HG03469 (cell line): ENCODE results near the gene AFF3.

Experiments used
- ATAC-seq: cut with Tn5 transposase; IDR thresholded peaks from one replicate; pipeline ENCODE4 v1.9.1; 2021; ENCODE audit warnings: mild to moderate bottlenecking, moderate library complexity, moderate number of reproducible peaks; ENCODE audit not compliant: unreplicated experiment

The AFF3 gene

DNA sequence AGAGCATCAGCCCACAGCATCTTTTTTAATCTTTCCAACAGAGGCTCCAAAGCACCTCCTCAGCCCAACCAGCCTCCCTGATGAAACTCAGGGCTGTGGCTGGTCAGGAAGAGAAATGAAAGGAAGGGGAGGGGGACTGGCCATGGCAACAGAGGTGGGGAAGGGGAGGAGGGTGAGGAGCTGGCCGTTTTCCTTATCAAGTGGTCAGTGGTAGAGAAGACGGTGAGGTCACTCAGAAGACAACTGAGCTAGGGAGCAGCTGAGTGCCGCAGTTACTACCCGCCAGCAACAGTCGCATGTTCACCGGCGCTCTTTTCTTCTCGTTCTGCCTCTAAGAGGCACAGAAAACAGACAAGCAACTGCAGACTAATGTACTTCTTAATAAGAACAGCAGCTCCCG lies 97.4 kb downstream of the AFF3 start:
- no peak for ATAC-seq

DNA sequence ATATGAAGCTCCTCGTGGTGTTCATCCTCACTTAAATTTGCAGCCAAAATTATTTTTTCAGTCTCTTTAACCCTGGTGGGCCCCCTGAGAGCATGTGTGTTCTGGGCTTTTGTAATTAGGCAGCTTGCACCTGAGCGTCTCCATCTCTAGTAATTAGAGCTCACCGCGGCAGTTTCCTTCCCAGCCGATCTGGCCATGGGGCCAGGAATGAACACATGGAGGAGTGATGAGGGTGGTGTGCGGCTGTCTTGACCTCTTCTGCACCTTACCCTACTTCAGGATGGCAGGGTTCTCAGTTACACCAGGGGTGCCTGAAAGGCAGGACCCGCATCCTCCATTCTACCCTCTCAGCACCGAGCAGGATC lies 98.5 kb downstream of the AFF3 start:
- no peak for ATAC-seq

DNA sequence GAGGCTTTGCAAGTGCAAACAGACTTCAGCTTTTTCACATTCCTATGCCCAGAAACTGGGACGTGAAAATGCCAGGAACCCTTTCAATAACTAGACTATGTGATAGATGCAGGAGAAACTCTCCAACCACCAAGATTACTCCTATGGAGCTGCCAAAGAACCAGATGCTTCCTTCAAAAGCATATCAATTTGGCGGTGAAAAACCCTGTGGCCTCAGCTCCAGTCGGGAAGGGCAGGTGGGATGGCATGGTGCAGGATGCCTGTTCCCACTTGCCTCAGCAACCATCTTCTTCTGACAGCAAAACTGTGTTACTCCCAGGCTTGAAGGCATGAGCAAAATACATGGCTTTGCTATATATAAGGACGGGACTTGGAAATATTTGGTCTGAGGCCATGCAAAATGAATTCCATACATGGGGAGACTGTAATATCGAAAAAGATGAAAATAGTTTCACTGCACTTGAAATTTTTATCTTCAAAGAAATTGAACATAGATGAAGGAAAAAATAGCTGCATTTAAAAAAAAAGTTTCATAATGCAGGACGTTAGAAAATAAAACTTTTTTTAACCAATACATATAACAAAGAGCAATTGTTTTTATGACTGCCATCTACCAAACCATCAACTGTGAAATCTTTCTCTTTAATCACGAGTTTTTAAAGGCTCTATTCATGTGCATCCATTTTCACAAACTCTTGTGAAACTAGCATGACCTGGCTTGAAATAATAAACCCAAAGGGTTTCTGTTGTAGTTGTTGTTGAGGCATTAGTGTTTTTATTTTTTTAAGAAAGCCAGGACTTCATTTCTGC lies 99.1 kb downstream of the AFF3 start:
- ATAC-seq, result no peak

DNA sequence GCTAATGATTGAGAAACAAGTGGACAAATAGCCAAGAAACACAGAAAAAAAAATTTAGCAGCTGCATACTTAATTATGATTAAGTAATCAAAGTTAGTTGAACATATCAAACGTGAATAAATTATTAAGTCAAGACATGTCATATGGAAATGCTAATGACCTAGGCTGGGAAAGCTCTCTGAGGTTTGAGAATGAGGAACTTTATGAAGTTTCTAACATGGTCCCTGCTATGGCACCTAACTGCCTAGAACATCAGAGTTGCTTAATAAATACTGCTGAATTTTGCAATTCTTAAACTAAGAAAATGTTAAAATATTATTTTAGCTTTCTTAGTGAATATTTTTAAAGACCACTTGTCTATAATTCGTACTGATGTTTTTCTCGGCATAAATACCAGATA lies 99.8 kb downstream of the AFF3 start:
- ATAC-seq, result no peak

DNA sequence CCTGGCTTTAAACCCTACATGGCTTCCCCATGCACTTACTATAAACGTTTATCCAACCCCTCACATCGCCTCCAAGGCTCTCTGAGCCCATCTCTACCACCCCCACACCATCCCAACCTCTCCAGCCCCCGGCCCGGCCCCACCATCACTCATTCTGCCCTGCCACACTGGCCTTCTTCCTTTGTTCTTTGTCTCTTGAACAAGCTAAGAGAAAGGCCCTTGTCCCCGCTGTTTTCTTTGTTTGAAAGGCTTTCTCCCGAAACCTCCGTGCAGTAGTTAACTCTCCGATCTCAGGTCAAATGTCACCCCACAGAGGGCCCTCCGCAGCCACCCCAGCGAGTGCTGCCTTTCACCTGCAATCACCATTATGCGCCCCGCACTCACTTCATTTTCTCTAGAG lies 100.4 kb downstream of the AFF3 start:
- ATAC-seq, result no peak

DNA sequence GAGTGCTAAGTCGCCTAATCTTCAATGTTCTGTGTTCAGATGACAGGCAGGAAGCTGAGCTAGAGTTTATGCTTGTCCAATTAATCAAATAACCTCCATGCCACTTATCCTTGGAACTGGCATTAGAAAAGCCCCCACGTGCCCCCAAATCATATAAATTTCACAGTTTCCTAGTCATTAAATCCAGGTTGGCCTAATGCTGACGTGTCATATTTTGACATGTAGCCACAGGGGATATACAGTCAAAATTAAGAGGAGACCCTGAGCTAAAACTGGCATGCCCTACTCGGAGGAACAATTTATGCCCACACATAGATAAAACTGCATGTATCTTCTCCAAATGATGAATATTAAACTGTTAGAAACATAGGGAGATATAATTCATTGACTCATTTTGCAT lies 101.0 kb downstream of the AFF3 start:
- no peak for ATAC-seq

DNA sequence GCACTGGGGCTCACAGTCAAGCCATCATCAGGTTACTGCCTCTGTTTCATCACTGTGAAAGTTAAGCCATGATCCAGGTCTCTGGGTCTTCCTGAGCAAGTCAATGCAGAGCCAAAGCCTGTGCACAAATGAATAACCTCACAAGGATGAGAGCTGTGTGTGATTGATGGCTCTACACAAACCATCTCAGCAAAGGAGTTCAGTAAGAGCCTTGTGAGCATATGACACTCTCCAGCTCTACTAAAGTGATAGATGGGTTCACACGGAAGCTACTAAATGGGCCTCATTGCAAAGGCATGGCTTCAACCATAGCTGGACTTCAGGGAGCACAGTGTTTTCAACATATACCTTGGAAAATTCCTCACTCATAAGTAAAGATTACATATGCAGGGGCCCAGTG lies 101.5 kb downstream of the AFF3 start:
- ATAC-seq, result no peak

DNA sequence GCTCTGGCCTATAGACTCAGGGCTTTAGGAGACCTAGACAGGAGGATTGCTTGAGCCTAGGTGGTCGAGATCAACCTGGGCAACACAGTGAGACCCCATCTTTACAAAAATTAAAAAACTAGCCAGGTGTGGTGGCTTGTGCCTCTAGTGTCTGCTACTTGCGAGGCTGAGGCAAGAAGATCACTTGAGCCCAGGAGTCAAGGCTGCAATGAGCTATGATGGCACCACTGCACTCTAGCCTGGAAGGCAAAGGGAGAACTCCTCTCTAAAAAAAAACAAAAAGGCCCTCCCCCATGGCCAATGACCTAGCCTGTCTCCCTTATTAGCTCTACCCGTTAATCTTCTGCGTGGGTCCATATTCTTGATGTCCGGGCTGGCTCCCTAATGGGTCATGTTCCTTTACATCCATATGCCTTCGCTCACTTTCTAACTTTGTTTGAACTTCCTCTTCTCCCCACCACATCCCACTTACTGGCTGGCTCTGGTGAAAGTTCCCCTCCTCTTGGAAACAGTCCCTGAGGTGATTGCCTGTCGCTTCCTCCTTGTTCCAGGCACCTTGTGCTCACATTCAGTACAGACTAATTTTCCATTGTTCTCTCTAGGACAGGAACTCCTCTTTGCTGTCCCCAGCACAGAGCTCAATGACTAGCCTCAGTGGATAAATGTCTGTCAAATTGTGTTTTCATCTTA lies 103.0 kb downstream of the AFF3 start:
- no peak for ATAC-seq

DNA sequence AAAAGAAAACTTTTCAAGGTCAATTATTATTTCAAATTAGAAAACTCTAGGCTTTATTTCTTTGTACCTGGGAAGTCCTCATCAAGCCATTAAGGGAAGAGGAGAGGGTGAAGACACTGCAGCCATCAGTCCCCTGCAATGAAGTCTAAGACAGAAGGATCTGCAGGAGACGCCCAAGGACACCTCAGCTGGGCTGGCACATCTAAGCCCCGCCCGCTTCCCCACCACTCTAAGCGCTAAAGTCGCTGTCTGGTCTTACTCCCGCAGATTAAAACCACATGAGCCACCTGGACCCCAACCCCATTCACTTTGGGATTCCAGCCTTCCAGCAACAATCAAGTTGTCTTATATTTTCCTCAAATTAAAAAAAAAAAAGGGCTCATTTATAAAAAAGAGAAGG lies 104.4 kb downstream of the AFF3 start:
- no peak for ATAC-seq

DNA sequence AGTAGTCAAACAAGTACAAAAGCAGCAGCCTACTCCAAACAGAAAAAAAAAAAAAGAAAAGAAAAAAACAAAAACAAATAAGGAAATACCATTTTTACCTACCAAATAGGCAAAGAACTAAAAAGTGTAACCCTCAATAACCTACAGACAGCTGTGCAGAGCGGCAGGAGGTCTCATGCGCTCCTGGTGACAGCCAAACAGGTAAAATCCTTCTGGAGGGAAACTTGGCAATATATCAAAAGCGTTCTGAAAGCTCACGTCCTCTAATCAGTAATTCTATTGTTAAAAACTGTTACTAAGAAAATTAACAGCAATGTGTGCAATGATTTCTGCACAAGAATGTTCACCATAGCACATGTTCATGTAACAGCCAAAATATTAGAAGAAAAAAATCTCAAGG lies 105.6 kb downstream of the AFF3 start:
- ATAC-seq, result no peak

DNA sequence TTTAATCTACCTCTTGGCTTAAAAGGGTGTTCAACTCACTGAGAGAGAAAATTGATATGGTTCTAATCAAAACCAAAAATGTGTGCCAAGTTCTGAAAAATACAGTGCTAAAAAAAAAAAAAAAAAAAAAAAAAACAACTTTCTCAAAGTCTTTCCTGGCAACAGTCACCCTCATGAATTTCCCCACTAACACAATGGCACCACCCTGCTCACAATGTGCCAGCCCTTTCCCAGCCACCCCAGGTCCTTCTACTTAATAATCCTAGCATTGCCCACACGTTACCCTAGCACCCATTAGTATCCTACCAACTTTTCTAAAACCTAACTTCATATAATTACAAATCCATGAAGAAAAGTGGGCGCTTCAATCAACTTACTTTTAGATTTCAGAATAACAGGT lies 106.4 kb downstream of the AFF3 start:
- no peak for ATAC-seq

DNA sequence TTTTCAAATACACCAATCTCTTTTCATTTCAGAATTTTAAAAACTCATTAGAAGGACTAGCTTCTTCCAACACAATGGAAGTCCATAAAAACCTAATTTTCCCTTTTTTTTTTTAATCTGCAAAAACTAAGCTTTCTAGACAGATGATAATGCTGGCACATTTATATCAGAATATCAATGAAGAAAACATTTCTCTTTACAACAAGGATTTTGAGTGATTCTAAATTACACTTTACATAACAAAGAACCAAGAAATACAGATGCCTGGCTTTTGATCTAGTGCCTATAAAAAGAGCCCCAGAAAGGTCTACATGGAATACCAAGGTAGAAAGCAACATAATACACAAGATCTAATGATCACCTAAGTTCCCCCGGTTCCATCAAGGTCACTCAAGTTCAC lies 108.0 kb downstream of the AFF3 start:
- no peak for ATAC-seq

DNA sequence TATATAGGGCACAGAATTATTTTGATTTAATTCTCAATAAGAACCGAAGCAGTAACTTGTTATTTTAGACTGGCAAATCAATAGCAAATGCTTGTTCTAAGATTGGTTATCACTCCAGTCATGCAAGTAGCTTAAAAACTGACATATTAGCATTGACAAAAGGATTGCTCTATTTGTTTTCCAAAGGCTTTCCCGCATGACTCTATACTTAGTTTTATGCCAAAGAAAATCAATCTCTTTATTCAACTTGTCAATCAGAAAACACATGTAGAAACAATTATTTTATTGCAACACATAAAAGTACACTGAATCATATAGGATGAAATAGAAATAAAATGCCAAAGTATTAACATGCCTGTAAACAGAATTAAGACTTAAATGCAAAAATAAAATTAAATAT lies 108.4 kb downstream of the AFF3 start:
- no peak for ATAC-seq

DNA sequence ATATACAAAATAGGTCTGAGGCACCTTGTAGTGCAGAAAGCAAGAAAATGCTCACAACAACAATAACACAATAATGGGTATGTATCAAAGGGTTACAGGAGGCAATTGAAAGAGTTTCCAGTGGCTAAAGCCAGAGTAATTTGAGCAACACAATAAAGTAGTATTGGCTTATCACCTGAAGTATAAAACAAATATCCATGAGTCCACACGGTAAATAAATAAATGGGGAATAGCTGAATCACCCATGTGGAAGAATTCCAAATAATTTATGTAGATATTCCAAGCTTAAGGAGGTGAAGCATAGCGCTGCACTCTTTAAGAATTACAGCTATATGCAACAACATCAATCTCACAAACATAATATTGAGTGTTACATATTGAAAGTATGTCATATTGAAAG lies 110.8 kb downstream of the AFF3 start:
- no peak for ATAC-seq

DNA sequence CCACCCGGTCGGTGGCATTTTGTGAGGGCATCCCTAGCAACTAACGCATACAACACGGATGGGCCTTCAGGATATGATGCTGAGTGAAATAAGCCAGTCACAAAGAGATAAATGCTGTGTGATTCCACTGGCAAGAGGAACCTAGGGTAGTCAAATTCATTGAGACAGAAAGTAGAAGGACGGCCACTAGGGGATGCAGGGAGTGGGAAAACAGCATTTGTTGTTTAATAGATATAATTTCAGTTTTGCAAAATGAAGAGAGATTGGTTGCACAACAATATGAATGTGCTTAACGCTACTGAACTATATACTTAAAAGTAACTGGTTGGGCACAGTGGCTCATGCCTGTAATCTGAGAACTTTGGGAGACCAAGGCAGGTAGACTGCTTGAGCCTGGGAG lies 112.9 kb downstream of the AFF3 start:
- no peak for ATAC-seq

DNA sequence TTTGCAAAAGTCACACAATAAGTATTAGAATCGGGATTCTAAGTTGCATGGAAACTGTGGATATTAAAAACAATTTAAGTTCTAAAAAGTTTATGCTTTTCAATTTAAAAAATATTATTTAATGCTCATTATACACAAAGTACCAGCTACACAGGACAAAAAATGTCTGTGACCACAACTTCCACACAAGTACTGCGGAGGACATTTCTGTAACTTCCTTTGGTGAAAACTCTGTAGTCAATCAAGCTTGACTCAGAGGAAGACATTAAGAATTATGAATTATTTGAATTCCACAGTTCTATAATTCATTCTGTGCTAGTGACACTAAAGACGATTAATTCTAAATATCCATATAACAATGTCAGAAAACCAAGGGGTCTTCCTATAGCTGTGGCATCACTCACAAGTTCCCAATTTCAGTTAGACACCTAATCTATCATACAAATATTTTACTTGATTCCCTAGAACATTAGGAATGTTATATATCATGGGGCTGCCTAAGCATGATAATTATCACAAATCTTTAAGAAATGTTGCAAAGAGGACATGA lies 120.5 kb downstream of the AFF3 start:
- ATAC-seq, result no peak

DNA sequence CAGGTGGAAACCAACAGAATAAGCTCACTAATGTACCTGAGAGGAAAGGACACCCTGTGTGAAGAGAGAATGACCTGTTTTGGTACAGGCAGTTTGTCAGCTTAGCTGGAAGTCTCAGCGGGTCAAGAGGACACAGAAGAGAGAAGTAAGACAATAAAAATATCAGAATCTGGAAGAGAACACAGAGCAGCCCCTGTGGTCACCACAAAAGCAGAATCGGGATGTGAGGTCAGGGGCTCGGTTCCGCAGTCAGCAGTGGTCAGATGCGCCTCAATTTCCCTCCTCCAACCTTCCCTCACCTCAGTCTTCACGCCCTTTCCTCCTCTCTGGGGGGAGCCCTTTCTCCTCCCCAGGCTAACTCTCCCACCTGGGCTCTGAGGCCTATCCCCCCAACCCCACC lies 122.9 kb downstream of the AFF3 start:
- ATAC-seq, result no peak

DNA sequence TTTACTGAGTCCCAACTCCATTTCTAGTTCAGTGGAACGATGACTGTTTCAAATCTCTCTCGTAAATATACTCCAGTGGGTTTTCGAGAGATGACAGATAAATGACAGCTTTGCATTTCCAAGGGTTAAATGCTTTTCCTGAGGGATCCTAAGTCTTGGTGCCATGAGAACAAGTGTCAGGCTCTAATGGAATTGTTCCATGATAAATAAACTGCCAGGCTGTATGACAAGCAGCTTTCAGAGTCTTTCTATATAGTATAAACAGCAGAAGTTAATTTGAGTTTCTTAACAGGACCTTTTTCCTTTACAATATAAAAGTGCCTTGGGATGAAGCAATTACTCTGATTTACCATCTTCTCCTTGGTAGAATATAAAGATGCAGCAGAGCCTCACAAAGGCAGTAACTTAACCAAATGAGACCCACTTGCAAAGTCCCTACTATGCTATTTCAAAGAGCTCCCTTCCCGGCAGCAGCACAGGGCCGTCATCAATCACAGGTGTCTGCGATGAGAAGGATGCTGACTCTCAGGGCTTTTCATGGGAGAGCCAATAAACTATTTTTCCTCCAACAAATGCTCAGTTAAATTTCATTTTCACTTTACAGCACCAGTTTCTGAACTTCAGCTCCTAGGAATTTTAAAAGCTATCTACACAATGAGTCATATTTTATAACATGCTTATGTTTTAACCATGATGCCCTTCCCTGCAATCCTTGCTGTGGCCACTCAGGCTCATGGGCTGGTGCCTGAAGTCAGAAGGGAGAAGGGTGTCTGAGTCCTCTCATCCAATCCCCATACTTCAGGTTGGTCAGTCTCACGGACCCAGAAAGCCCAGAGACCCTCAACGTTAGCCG lies 123.8 kb downstream of the AFF3 start:
- ATAC-seq, result no peak

DNA sequence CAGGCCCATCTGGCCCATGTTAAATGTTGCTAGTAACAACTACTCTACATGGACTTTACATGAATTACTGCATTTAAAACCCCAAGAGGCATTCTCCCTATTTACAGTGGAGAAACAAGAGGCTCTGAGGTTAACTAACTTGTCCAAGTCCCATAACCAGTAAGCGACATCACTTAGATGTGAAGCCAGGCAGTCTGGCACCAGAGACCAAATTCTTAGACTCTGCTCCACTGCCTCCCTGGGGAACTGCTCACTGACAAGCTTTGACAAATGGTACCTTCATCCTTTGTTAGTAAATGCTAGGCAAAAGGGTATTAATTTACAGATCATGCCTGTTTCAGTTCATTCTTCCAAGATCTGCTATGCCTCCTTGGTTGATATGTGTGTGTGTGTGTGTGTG lies 124.8 kb downstream of the AFF3 start:
- ATAC-seq, result no peak

DNA sequence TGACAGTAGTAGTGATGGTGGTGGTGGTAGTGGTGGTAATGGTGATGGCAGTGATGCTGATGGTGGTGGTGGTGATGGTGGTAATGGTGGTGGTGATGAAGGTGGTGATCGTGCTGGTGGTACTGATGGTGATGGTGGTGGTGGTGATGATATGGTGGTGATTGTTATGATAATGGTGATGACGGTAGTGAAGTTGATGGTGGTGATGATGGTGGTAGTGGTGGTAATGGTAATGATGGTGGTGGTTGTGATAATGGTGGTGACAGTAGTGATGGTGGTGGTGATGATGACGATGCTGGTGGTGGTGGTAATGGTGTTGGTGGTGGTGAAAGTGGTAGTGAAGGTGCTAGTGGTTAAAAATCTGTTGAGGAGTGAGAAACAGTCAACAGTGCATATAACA lies 125.6 kb downstream of the AFF3 start:
- no peak for ATAC-seq

DNA sequence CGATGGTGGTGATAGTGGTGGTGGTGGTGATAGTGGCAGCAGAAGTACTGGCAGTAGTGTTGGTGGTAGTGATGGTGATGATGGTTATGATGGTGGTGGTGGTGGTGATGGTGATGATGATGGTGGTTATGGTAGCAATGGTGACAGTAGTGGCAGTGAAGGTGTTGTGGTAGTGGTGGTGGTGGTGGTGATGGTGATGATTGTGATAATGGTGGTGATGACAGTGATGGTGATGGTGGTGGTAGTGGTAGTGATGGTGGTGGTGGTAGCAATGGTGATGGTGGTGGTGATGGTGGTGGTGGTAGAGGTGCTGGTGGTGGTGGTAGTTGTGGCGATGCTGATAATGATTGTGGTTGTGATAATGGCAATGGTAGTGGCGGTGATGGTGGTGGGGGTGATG lies 126.5 kb downstream of the AFF3 start:
- ATAC-seq, result no peak
